GM18520 (cell line): ENCODE measurements around the gene ZNF260.
"Not testable (repeated sequence)": the region's sequence is repeated elsewhere in the genome, so short reads cannot be mapped to it uniquely, and the experiment has no call there.

Source experiments
- ATAC-seq: cut with Tn5 transposase; IDR thresholded peaks from one replicate; pipeline ENCODE4 v1.9.1; 2021; ENCODE audit not compliant: unreplicated experiment

Gene ZNF260

GRCh38 chr19:36490846-36491245 is 37.2 kb downstream of the ZNF260 start:
- not testable (repeated sequence) for ATAC-seq

- peak; percentile 48 for ATAC-seq
Observed at GRCh38 chr19:36489920-36490415, 38.1 kb downstream of the ZNF260 start.

- peak; percentile 75 for ATAC-seq
Observed at GRCh38 chr19:36489118-36489919, 38.8 kb downstream of the ZNF260 start, which contains the start of gene ZNF566. TSS of gene ZNF566 (minus strand) at chr19:36489561. CDS start at chr19:36476557, 13,004 bp downstream.

- peak; percentile 17 for ATAC-seq
Observed at GRCh38 chr19:36488846-36489117, 39.3 kb downstream of the ZNF260 start.

- no peak for ATAC-seq
Observed at GRCh38 chr19:36488118-36488845, 39.8 kb downstream of the ZNF260 start.

GRCh38 chr19:36483653-36484052 is 44.4 kb downstream of the ZNF260 start:
- no peak for ATAC-seq

GRCh38 chr19:36482876-36483275 is 45.2 kb downstream of the ZNF260 start:
- no peak for ATAC-seq
